GM12878 (cell line): ENCODE results near the gene SPRED3. TPM values are rescaled to one million over a fixed set of nuclear protein-coding genes. Genes with fewer than 3 reads are reported as not detected.

Source experiments
- ATAC-seq: fragments of 200-7000 bp; cut with Tn5 transposase; 3 replicates; pipeline ENCODE4 v1.9.1; 2020; ENCODE audit warnings: mild to moderate bottlenecking, moderate library complexity
- BruUV-seq: library from RNA; stranded (reverse); fragments of 400-500 nt; replicated peaks from 2 replicates; lab custom pipeline; 2021; lab: Mats Ljungman, UMichigan
- CTCF ChIA-PET: fragments of 300-600 bp; sonication (Branson Sonifier 250); formaldehyde crosslinking; extraction: SDS; loops from one replicate; lab custom pipeline; 2021; ENCODE audit warnings: inconsistent platforms; lab: Yijun Ruan, JAX
- POLR2A ChIA-PET: fragments of 350-600 bp; formaldehyde crosslinking; extraction: SDS; loops from one replicate; lab custom pipeline; 2021; ENCODE audit warnings: inconsistent platforms; lab: Charles Lee
- RAD21 ChIA-PET: fragments of 300-600 bp; sonication (Branson Sonifier 250); formaldehyde crosslinking; loops from one replicate; lab custom pipeline; 2023; ENCODE audit warnings: antibody characterized with exemption; ENCODE audit not compliant: unreplicated experiment; lab: Charles Lee
- SMC1A ChIA-PET: fragments of 300-600 bp; sonication (Branson Sonifier 250); formaldehyde crosslinking; loops from one replicate; lab custom pipeline; 2023; ENCODE audit not compliant: unreplicated experiment, uncharacterized antibody; lab: Charles Lee
- DNase-seq: peaks from one replicate; pipeline ENCODE4 v3.0.0-alpha.2; 2011; ENCODE audit warnings: low read depth, low spot score
- FAIRE-seq: peaks from 3 replicates; lab custom pipeline; 2011; peaks lifted over from hg19 to GRCh38; lab: Jason Lieb, UNC
- H2AFZ ChIP-seq: 2 replicates; pipeline ENCODE4 v1.6.0; 2011; ENCODE audit warnings: low read depth, low read length, control low read depth; ENCODE audit not compliant: control insufficient read depth
- H3K27ac ChIP-seq: 2 replicates; pipeline ENCODE4 v1.5.1; 2011; ENCODE audit warnings: control low read depth; ENCODE audit not compliant: control insufficient read depth, insufficient read depth
- H3K27me3 ChIP-seq, 2 experiments: replicated peaks in 1 of 2; 2 replicates each; pipeline versions ENCODE4 v1.6.0 to v1.6.1; 2011; ENCODE audit warnings: low read length in 1 of 2; ENCODE audit not compliant: control insufficient read depth in 2 of 2, insufficient read depth in 2 of 2
- H3K36me3 ChIP-seq, 2 experiments: 2 replicates each; pipeline ENCODE4 v1.5.1; 2011; ENCODE audit warnings: low read length in 1 of 2; ENCODE audit not compliant: control insufficient read depth in 2 of 2, insufficient read depth in 2 of 2
- H3K4me1 ChIP-seq: 2 replicates; pipeline ENCODE4 v1.6.1; 2011; ENCODE audit warnings: mild to moderate bottlenecking, low read length, moderate library complexity, mixed read lengths; ENCODE audit not compliant: control insufficient read depth, insufficient read depth
- H3K4me2 ChIP-seq: 2 replicates; pipeline ENCODE4 v1.6.0; 2011; ENCODE audit warnings: control low read depth; ENCODE audit not compliant: control insufficient read depth, insufficient read depth
- H3K4me3 ChIP-seq: fragments of 200-600 bp; sonication (generic); 2 replicates; pipeline ENCODE4 v1.5.1; 2016
- H3K79me2 ChIP-seq: 2 replicates; pipeline ENCODE4 v1.6.0; 2011; ENCODE audit warnings: low read length; ENCODE audit not compliant: control insufficient read depth, insufficient read depth
- H3K9ac ChIP-seq: 2 replicates; pipeline ENCODE4 v1.8.0; 2011; ENCODE audit warnings: low read length, control low read depth, mixed read lengths; ENCODE audit not compliant: control insufficient read depth, insufficient read depth
- H3K9me3 ChIP-seq: replicated peaks from 3 replicates; pipeline ENCODE4 v1.5.1; 2011; ENCODE audit warnings: mild to moderate bottlenecking, low read length; ENCODE audit not compliant: control insufficient read depth, insufficient read depth
- H4K20me1 ChIP-seq: 2 replicates; pipeline ENCODE4 v1.6.0; 2011; ENCODE audit not compliant: control insufficient read depth, insufficient read depth
- DPF2 ChIP-seq: fragments of 450-650 bp; IDR thresholded peaks from 2 replicates; pipeline ENCODE4 v1.6.1; 2017; ENCODE audit warnings: mild to moderate bottlenecking
- SMARCA5 ChIP-seq: fragments of 450-650 bp; IDR thresholded peaks from 2 replicates; pipeline ENCODE4 v1.6.1; 2017; ENCODE audit warnings: mild to moderate bottlenecking
- WGBS: methylation state at CpG from one replicate; pipeline ENCODE4 v1.1.6; 2016; ENCODE audit warnings: low lambda C conversion rate; ENCODE audit not compliant: insufficient replicate concordance, insufficient coverage; ENCODE audit errors: missing lambda C conversion rate; 5-methylcytosine and 5-hydroxymethylcytosine counted together
- in situ Hi-C: fragments of 300-500 bp; cut with MboI; formaldehyde crosslinking; loops from 9 replicates; pipeline ENCODE4 v1.14.3; 2018; ENCODE audit warnings: mixed read lengths
- intact Hi-C: fragments of 100-400 bp; cut with micrococcal nuclease; formaldehyde crosslinking; loops from one replicate; pipeline ENCODE4 v1.14.2; 2022; ENCODE audit not compliant: unreplicated experiment
- polyA plus RNA-seq, 11 experiments: library from polyadenylated mRNA; depleted of rRNA in 4 of 11; unstranded in 6 of 11; stranded (reverse) in 5 of 11; fragments of >200 nt; fragmentation: Nextera tagmentation in 4 of 11; fragmentation: Illumina TruSeq in 1 of 11; extraction: Ambion mirVana in 4 of 11; extraction: Trizol in 1 of 11; gene quantifications; 1 replicate in 1 of 11; 2 replicates in 10 of 11; pipeline versions ENCODE4 v1.2.1 to v1.2.3, GENCODE V29; 2011 to 2016; ENCODE audit warnings: inconsistent platforms in 2 of 11, missing spikeins in 2 of 11, low read depth in 1 of 11
- total RNA-seq, 4 experiments: library from RNA; depleted of rRNA in 3 of 4; stranded (reverse); fragments of >200 nt in 3 of 4; fragmentation: Illumina TruSeq in 1 of 4; extraction: Trizol in 1 of 4; gene quantifications; 2 replicates each; pipeline versions ENCODE4 v1.2.1 to v1.2.3, GENCODE V29; 2013 to 2021
- TF ChIP-seq, protein P1 (sequence below): fragments of 450-650 bp; IDR thresholded peaks from 2 replicates; pipeline ENCODE4 v1.6.1; 2017; ENCODE audit warnings: mild to moderate bottlenecking, moderate library complexity

The SPRED3 gene
- total and polyA plus RNA-seq, 10 of the 15 experiments (the other 5 are each of a cell fraction or from before 2014, with no cell fraction given), result 0.09 to 1.5 (median 0.31) TPM; not detected in 2

DNA sequence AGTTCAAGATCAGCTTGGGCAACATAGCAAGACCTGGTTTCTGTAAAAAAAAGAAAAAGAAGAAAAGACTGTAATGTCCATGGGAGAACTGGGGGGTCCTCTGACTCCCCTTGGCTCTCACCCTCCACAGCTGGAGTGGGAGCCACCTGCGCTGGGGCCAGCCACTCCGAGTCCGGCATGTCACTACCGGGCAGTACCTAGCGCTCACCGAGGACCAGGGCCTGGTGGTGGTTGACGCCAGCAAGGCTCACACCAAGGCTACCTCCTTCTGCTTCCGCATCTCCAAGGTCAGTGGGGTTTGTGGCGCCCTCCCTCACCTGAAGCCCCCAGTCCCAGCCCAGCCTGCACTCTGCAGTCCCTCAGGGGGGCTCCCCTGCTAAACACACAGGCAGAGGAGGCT lies 59.7 kb downstream of the SPRED3 start:
- Histone ChIP-seq H3K4me2 (no peak overlapping the region), H3K9me3 (no peaks in the 10 kb centered on the region), H3K4me1 (no peaks in the 10 kb centered on the region), H3K4me3 (no peak overlapping the region), H3K9ac (no peak overlapping the region), H4K20me1 (no peaks in the 10 kb centered on the region), H3K27me3 (no peaks in the 10 kb centered on the region), H3K27ac (no peak overlapping the region), H2AFZ (no peak overlapping the region), H3K36me3 (no peaks in the 10 kb centered on the region), H3K79me2 (no peaks in the 10 kb centered on the region)
- DNase-seq (no peak), FAIRE-seq (no peak), ATAC-seq (no peak)
- in situ Hi-C loops, result no loop called here
- ChIA-PET RAD21 (no interaction called here), POLR2A (no interaction called here), SMC1A (no interaction called here), CTCF (no interaction called here)
- intact Hi-C loops, result no loop called here
- BruUV-seq, result no TSS peak
- TF ChIP-seq, protein P1, sequence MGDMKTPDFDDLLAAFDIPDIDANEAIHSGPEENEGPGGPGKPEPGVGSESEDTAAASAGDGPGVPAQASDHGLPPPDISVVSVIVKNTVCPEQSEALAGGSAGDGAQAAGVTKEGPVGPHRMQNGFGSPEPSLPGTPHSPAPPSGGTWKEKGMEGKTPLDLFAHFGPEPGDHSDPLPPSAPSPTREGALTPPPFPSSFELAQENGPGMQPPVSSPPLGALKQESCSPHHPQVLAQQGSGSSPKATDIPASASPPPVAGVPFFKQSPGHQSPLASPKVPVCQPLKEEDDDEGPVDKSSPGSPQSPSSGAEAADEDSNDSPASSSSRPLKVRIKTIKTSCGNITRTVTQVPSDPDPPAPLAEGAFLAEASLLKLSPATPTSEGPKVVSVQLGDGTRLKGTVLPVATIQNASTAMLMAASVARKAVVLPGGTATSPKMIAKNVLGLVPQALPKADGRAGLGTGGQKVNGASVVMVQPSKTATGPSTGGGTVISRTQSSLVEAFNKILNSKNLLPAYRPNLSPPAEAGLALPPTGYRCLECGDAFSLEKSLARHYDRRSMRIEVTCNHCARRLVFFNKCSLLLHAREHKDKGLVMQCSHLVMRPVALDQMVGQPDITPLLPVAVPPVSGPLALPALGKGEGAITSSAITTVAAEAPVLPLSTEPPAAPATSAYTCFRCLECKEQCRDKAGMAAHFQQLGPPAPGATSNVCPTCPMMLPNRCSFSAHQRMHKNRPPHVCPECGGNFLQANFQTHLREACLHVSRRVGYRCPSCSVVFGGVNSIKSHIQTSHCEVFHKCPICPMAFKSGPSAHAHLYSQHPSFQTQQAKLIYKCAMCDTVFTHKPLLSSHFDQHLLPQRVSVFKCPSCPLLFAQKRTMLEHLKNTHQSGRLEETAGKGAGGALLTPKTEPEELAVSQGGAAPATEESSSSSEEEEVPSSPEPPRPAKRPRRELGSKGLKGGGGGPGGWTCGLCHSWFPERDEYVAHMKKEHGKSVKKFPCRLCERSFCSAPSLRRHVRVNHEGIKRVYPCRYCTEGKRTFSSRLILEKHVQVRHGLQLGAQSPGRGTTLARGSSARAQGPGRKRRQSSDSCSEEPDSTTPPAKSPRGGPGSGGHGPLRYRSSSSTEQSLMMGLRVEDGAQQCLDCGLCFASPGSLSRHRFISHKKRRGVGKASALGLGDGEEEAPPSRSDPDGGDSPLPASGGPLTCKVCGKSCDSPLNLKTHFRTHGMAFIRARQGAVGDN, result no peak
- TF ChIP-seq SMARCA5 (no peak), DPF2 (no peak)
- 60% methylated on average over 9 of the region's 9 CpGs for whole genome bisulfite sequencing

Other genes starting within 250 kb of the SPRED3 start
Only the 7 nearest of the 14 such genes appear.
- 1.1 and 1.2 TPM in 2 replicates for gene KCNK6, start 68.9 kb upstream of the SPRED3 start, total RNA-seq (2014; rRNA removed)
- gene KCNK6, start 68.9 kb upstream of the SPRED3 start, total RNA-seq (2014; rRNA removed; fragmentation: Illumina TruSeq; extraction: Trizol), result 0.74 and 1.1 TPM in 2 replicates
- 0.98 and 1.1 TPM in 2 replicates for gene KCNK6, start 68.9 kb upstream of the SPRED3 start, total RNA-seq (2021)
- 0.04 TPM in 2 replicates for gene KCNK6, start 68.9 kb upstream of the SPRED3 start, polyA plus RNA-seq (2011; rRNA removed)
- gene KCNK6, start 68.9 kb upstream of the SPRED3 start, polyA plus RNA-seq (2014; fragmentation: Illumina TruSeq; extraction: Trizol), result 0.98 and 1.4 TPM in 2 replicates
- under 1 TPM; 0.47 to 0.57 TPM for gene KCNK6, start 68.9 kb upstream of the SPRED3 start, polyA plus RNA-seq (2014; fragmentation: Nextera tagmentation; extraction: Ambion mirVana)
- gene KCNK6, start 68.9 kb upstream of the SPRED3 start, polyA plus RNA-seq (2014; rRNA removed), result 1.4 TPM in 2 replicates
- gene KCNK6, start 68.9 kb upstream of the SPRED3 start, polyA plus RNA-seq (2016; fragmentation: Nextera tagmentation; extraction: Ambion mirVana), result 1 to 10 TPM in 1 of 2 experiments, under 1 TPM in 1; 0.91 to 1.3 TPM
- gene CATSPERG, start 52.9 kb upstream of the SPRED3 start, total RNA-seq (2014; rRNA removed), result 0.56 and 0.65 TPM in 2 replicates
- gene CATSPERG, start 52.9 kb upstream of the SPRED3 start, total RNA-seq (2014; rRNA removed; fragmentation: Illumina TruSeq; extraction: Trizol), result 0.76 and 1.2 TPM in 2 replicates
- gene CATSPERG, start 52.9 kb upstream of the SPRED3 start, total RNA-seq (2021), result 1.2 and 1.7 TPM in 2 replicates
- 0.61 and 1.1 TPM in 2 replicates for gene CATSPERG, start 52.9 kb upstream of the SPRED3 start, polyA plus RNA-seq (2011; rRNA removed)
- gene CATSPERG, start 52.9 kb upstream of the SPRED3 start, polyA plus RNA-seq (2014; fragmentation: Illumina TruSeq; extraction: Trizol), result 0.15 and 0.98 TPM in 2 replicates
- under 1 TPM; 0.11 to 0.15 TPM for gene CATSPERG, start 52.9 kb upstream of the SPRED3 start, polyA plus RNA-seq (2014; fragmentation: Nextera tagmentation; extraction: Ambion mirVana)
- gene CATSPERG, start 52.9 kb upstream of the SPRED3 start, polyA plus RNA-seq (2014; rRNA removed), result 0.70 and 0.75 TPM in 2 replicates
- gene CATSPERG, start 52.9 kb upstream of the SPRED3 start, polyA plus RNA-seq (2016; fragmentation: Nextera tagmentation; extraction: Ambion mirVana), result 1 to 10 TPM in 1 of 2 experiments, under 1 TPM in 1; 0.15 to 1.3 TPM
- 294 and 336 TPM in 2 replicates for gene PSMD8, start 14.1 kb upstream of the SPRED3 start, total RNA-seq (2014; rRNA removed)
- gene PSMD8, start 14.1 kb upstream of the SPRED3 start, total RNA-seq (2014; rRNA removed; fragmentation: Illumina TruSeq; extraction: Trizol), result 164 and 180 TPM in 2 replicates
- gene PSMD8, start 14.1 kb upstream of the SPRED3 start, total RNA-seq (2021), result 180 and 189 TPM in 2 replicates
- 235 and 409 TPM in 2 replicates for gene PSMD8, start 14.1 kb upstream of the SPRED3 start, polyA plus RNA-seq (2011; rRNA removed)
- gene PSMD8, start 14.1 kb upstream of the SPRED3 start, polyA plus RNA-seq (2014; fragmentation: Illumina TruSeq; extraction: Trizol), result 184 and 210 TPM in 2 replicates
- 10 to 100 TPM; 81.2 to 99.0 TPM for gene PSMD8, start 14.1 kb upstream of the SPRED3 start, polyA plus RNA-seq (2014; fragmentation: Nextera tagmentation; extraction: Ambion mirVana)
- 329 and 346 TPM in 2 replicates for gene PSMD8, start 14.1 kb upstream of the SPRED3 start, polyA plus RNA-seq (2014; rRNA removed)
- gene PSMD8, start 14.1 kb upstream of the SPRED3 start, polyA plus RNA-seq (2016; fragmentation: Nextera tagmentation; extraction: Ambion mirVana), result 100 to 1,000 TPM; 327 to 341 TPM
- gene GGN, start 663 bp upstream of the SPRED3 start, total RNA-seq (2014; rRNA removed), result not detected in 2 replicates
- not detected in 2 replicates for gene GGN, start 663 bp upstream of the SPRED3 start, total RNA-seq (2014; rRNA removed; fragmentation: Illumina TruSeq; extraction: Trizol)
- not detected in 2 replicates for gene GGN, start 663 bp upstream of the SPRED3 start, total RNA-seq (2021)
- gene GGN, start 663 bp upstream of the SPRED3 start, polyA plus RNA-seq (2011; rRNA removed), result not detected in 2 replicates
- not detected in 2 replicates for gene GGN, start 663 bp upstream of the SPRED3 start, polyA plus RNA-seq (2014; fragmentation: Illumina TruSeq; extraction: Trizol)
- not detected for gene GGN, start 663 bp upstream of the SPRED3 start, polyA plus RNA-seq (2014; fragmentation: Nextera tagmentation; extraction: Ambion mirVana)
- not detected in 2 replicates for gene GGN, start 663 bp upstream of the SPRED3 start, polyA plus RNA-seq (2014; rRNA removed)
- not detected for gene GGN, start 663 bp upstream of the SPRED3 start, polyA plus RNA-seq (2016; fragmentation: Nextera tagmentation; extraction: Ambion mirVana)
- 9.8 and 10.2 TPM in 2 replicates for gene FAM98C, start 14.4 kb downstream of the SPRED3 start, total RNA-seq (2014; rRNA removed)
- gene FAM98C, start 14.4 kb downstream of the SPRED3 start, total RNA-seq (2014; rRNA removed; fragmentation: Illumina TruSeq; extraction: Trizol), result 6.8 and 7.0 TPM in 2 replicates
- gene FAM98C, start 14.4 kb downstream of the SPRED3 start, total RNA-seq (2021), result 11.2 and 14.2 TPM in 2 replicates
- gene FAM98C, start 14.4 kb downstream of the SPRED3 start, polyA plus RNA-seq (2011; rRNA removed), result 4.5 and 8.8 TPM in 2 replicates
- gene FAM98C, start 14.4 kb downstream of the SPRED3 start, polyA plus RNA-seq (2014; fragmentation: Illumina TruSeq; extraction: Trizol), result 1.7 and 3.5 TPM in 2 replicates
- gene FAM98C, start 14.4 kb downstream of the SPRED3 start, polyA plus RNA-seq (2014; fragmentation: Nextera tagmentation; extraction: Ambion mirVana), result 1 to 10 TPM; 1.4 to 2.3 TPM
- 17.1 and 23.5 TPM in 2 replicates for gene FAM98C, start 14.4 kb downstream of the SPRED3 start, polyA plus RNA-seq (2014; rRNA removed)
- gene FAM98C, start 14.4 kb downstream of the SPRED3 start, polyA plus RNA-seq (2016; fragmentation: Nextera tagmentation; extraction: Ambion mirVana), result 10 to 100 TPM; 13.5 to 17.2 TPM
- gene RASGRP4, start 37.5 kb downstream of the SPRED3 start, total RNA-seq (2014; rRNA removed), result 4.8 and 5.7 TPM in 2 replicates
- 2.0 and 2.8 TPM in 2 replicates for gene RASGRP4, start 37.5 kb downstream of the SPRED3 start, total RNA-seq (2014; rRNA removed; fragmentation: Illumina TruSeq; extraction: Trizol)
- 5.9 TPM in 2 replicates for gene RASGRP4, start 37.5 kb downstream of the SPRED3 start, total RNA-seq (2021)
- 0.04 and 0.24 TPM in 2 replicates for gene RASGRP4, start 37.5 kb downstream of the SPRED3 start, polyA plus RNA-seq (2011; rRNA removed)
- 4.2 and 5.5 TPM in 2 replicates for gene RASGRP4, start 37.5 kb downstream of the SPRED3 start, polyA plus RNA-seq (2014; fragmentation: Illumina TruSeq; extraction: Trizol)
- under 1 TPM; 0.26 to 0.55 TPM for gene RASGRP4, start 37.5 kb downstream of the SPRED3 start, polyA plus RNA-seq (2014; fragmentation: Nextera tagmentation; extraction: Ambion mirVana)
- 6.6 and 7.4 TPM in 2 replicates for gene RASGRP4, start 37.5 kb downstream of the SPRED3 start, polyA plus RNA-seq (2014; rRNA removed)
- 1 to 10 TPM; 2.4 to 3.8 TPM for gene RASGRP4, start 37.5 kb downstream of the SPRED3 start, polyA plus RNA-seq (2016; fragmentation: Nextera tagmentation; extraction: Ambion mirVana)
- gene RYR1, start 45.0 kb downstream of the SPRED3 start, total RNA-seq (2014; rRNA removed), result 0.11 TPM in 2 replicates
- 0.04 and 0.28 TPM in 2 replicates for gene RYR1, start 45.0 kb downstream of the SPRED3 start, total RNA-seq (2014; rRNA removed; fragmentation: Illumina TruSeq; extraction: Trizol)
- 0.28 and 0.88 TPM in 2 replicates for gene RYR1, start 45.0 kb downstream of the SPRED3 start, total RNA-seq (2021)
- 0.03 and 0.07 TPM in 2 replicates for gene RYR1, start 45.0 kb downstream of the SPRED3 start, polyA plus RNA-seq (2011; rRNA removed)
- 0.05 and 0.32 TPM in 2 replicates for gene RYR1, start 45.0 kb downstream of the SPRED3 start, polyA plus RNA-seq (2014; fragmentation: Illumina TruSeq; extraction: Trizol)
- gene RYR1, start 45.0 kb downstream of the SPRED3 start, polyA plus RNA-seq (2014; fragmentation: Nextera tagmentation; extraction: Ambion mirVana), result under 1 TPM; under 0.01 to 0.02 TPM
- gene RYR1, start 45.0 kb downstream of the SPRED3 start, polyA plus RNA-seq (2014; rRNA removed), result 0.10 and 0.22 TPM in 2 replicates
- gene RYR1, start 45.0 kb downstream of the SPRED3 start, polyA plus RNA-seq (2016; fragmentation: Nextera tagmentation; extraction: Ambion mirVana), result under 1 TPM in 1 of 2 experiments, not detected in 1; 0.04 TPM